Hematopoietic multipotent progenitor cell treated with erythropoietin and hydrocortisone succinate and interleukin-3 and kit ligand, for 15 days (in vitro differentiated cells): ENCODE results near the gene RELCH.

Experiments
- DNase-seq: peaks from one replicate; pipeline ENCODE4 v3.0.0-alpha.2; 2015; ENCODE audit warnings: low spot score

RELCH gene

DNA sequence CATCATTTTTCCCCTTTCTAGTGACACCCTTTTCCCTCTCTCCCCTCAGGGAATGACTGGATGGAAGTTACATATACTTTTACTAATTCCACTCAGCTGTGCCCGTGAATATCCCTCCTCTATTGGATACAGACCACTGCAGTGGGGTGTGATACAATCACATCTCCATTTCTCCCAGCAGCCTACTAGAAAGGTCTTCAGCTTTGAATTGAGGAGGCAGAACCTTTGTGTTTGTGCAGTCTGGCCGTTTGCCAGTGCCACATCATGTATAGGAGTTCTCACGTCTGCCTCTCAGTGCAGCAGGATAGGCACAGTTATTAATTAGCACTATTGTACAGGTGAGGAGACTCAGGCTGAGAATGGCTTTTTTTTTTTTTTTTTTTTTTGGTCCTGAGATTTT, 154.4 kb downstream of the RELCH start:
- no peak for DNase-seq

- DNase-seq: no peak
These were observed 155.8 kb downstream of the RELCH start for GRCh38 chr18:62342884-62343283.

DNA sequence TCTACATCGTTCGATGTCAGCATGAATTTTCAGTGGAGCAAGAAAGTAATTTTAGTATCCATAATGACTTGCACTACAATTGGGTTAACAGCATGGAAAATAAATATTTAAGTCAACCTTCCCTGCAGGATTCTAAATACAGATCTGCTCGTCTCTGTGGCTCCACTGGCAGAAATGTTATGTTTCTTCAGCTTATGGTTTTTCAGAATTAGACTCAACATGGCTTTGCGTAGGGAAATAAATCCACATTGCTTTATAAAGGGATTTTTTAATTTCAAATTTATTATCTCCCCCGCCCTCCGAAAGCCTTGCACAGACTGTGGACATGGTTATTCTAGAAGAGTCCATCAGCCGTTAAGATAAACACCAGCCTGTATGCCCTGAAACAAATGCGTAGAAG, 156.3 kb downstream of the RELCH start:
- no peak for DNase-seq

DNA sequence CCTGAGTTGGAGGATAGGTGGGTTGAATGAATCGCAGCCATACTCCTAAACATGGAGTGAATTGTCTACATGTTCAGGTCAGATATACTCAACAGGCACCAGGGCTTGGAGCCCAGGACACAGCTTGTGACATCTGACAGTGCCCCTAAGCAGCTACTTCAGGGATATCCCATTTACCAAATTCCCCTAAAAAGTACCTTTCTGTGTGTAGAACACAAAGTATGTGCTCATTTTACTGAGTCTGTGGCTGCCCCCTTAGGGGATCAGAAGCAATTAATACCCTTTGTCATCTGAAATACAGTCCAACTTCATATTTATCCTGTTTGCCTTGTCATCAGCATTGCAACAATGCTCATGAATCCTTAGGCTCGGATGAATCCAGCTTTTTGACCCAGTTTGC, 158.9 kb downstream of the RELCH start:
- DNase-seq: no peak

GRCh38 chr18:62346333-62347088, 159.5 kb downstream of the RELCH start:
- DNase-seq: no peak

- DNase-seq: no peak
These were observed 160.0 kb downstream of the RELCH start for GRCh38 chr18:62347089-62347506.

GRCh38 chr18:62348474-62348873, 161.4 kb downstream of the RELCH start:
- no peak for DNase-seq

GRCh38 chr18:62353170-62353569, 166.1 kb downstream of the RELCH start:
- DNase-seq: no peak

DNA sequence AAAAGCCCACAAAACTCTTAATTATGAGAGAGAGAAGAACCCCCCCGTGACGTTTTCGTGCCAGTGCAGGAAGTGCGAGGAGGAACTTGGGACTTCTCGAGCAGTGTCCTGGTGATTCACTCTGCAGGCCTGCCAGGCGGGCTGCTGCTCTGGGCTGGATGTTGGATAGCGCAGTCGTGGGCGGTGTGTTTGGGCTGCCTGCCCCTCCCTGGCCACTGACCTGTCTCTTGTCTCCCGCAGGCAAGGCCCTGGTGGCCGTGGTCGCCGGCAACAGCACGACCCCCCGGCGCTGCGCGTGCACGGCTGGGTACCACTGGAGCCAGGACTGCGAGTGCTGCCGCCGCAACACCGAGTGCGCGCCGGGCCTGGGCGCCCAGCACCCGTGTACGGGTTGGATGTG, 167.1 kb downstream of the RELCH start:
- DNase-seq: no peak

DNA sequence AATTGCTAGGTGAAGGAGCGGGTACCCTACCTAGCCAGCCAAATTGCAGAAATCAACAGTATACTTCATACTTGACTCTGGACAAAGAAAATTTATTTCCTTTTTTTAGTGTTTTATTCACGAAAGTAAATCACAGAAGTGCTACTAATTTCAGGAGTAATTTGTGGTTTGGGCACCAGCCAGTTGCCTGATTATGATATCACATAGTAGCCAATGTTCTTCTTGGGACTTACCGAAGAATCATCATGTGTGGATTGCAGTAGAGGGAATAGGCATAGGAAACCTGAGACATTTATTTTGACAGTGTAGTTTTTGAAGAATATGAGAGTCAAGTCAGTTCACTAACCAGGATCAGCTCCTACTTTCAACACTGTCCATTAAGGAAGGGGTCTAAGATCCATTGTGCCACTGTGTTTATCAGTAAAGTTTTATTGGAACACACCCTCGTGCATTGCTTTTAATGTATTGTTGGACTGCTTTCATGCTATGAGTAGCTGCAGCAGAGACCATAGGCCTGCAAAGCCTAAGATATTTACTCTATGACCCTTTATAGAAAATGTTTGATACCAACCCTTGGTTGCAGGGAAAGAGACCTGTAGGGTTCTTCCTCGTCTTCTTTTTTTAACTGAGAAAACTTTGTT, 170.1 kb downstream of the RELCH start:
- no peak for DNase-seq
